ENCODE measurements around the gene TIMM21.

Gene TIMM21, protein sequence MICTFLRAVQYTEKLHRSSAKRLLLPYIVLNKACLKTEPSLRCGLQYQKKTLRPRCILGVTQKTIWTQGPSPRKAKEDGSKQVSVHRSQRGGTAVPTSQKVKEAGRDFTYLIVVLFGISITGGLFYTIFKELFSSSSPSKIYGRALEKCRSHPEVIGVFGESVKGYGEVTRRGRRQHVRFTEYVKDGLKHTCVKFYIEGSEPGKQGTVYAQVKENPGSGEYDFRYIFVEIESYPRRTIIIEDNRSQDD

DNA sequence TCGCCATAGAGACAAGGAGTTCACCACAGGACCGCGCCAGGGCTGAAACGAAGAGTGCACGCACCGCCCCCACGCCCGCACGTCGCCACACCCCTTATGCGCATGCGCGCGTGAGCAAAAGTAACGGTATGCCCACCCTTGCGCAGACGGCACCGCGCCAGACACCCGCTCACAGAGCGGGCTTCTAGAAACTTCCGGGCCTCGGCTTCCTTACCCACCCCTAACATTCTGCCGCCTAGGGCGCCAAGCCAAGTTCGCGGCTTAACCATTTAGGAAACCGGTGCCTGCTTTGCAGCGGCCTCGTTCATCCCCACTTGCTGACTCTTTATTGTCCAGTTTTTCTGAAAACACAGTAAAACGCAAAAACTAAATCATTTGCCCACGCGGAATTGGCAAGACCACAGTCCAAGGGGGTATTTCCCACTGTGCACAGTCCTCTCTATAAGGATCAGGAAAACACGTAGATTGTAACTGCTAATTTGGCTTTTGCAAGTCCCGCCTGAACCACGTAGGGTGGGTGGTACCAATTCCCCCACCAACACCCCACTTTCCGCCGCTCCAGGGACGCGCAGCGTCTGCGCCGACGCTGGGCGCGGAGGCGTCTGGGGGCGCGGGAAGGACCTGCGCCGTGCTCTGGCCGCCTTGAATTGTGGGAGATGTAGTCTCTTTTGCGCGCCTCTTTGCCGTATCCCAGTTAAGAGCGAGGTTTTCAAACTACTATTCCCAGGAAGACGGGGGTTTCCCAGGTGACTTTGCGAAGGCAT, at the start of gene TIMM21, which contains the start of gene FBXO15:
TSS of gene TIMM21 (plus strand) at position 745 of the 764 bp plus-strand sequence. CDS start 286 bp downstream, outside the sequence.
TSS of gene FBXO15 (minus strand) at position 56 of the 764 bp plus-strand sequence. CDS start at position 7, 49 bp downstream.
- DNase-seq, result peak; percentile 95 to 96

DNA sequence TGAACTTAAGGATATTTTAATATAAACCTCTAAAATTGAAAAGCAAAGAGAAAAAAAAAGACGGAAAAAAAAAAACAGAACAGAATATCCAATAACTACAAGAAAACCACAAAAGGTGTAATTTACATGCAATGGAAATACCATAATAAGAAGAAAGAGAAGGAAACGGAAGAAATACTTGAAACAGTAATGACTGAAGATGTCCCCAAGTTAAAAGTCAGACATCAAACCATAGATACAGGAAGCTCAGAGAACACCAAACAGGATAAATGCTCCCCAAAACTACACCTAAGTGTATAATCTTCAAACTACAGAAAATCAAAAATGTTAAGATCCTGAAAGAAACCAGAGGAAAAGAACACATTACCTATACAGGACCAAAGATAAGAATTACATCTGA, 39.9 kb upstream of the TIMM21 start:
- DNase-seq, result no peak

DNA sequence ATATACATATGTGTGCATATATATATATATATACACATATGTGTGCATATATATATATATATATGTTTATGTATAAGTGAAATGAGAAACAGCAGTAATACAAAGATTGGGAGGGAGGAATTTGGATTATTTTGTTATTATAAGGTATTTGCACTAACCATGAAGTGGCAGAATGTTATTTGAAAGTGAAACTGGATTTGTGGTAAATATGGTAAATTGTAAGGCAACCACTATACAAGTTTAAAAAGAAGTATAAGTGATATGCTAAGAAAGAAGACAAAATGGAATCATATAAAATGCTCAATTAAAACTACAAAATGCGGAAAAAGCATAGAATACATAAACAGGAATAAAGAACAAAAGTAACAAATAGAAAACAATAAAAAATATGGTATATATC, 38.2 kb upstream of the TIMM21 start:
- no peak for DNase-seq

DNA sequence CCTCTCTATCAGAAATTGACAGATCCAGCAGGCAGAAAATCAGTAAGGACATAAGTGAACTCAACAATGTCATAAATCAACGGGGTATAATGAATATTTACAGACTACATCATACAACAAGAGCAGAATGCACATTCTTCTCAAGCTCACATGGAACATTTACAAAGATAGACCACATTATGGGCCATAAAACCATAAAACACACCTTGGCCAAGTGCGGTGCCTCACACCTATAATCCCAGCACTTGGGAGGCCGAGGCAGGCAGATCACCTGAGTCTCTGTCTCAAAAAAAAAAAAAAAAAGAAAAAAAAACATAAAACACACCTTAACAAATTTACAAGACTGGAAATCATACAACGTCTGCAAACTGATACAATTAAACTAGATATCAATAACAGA, 37.3 kb upstream of the TIMM21 start:
- no peak for DNase-seq

DNA sequence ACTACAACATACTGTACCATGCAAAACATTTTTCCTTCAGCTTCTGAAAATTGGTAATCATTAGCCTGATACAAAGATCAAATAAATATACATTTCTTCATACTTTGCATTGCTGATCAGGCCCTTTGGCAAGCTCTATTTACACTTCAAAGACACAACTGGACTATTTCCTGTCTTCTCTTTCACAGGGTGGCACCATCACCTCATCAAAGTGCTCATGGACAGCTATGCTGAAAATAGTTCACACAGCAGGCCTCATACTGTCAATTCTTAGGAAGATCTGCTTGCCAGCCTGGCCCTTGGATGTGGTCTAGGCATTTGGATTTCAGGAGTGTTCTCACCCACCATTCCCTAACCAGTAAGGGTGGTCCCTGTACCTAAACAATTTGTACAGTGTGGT, 34.6 kb upstream of the TIMM21 start:
- DNase-seq, result no peak

DNA sequence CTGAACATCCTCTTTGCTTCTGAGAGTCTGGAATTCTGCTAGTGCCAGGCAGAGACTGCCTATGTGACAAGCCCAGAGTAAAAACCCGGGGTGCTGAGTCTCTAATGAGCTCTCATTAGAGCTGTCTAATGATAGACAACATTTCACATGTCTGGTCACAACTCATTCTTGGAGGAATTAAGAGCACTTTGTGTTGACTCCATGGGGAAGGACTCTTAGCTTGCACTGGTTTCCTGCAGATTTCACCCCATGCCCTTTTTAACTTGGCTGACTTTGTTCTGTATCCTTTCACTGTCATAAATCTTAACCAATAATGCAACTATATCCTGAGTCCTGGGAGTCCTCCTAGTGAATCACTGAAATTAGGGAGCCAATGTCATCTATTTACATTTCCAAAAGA, 34.2 kb upstream of the TIMM21 start:
- no peak for DNase-seq

DNA sequence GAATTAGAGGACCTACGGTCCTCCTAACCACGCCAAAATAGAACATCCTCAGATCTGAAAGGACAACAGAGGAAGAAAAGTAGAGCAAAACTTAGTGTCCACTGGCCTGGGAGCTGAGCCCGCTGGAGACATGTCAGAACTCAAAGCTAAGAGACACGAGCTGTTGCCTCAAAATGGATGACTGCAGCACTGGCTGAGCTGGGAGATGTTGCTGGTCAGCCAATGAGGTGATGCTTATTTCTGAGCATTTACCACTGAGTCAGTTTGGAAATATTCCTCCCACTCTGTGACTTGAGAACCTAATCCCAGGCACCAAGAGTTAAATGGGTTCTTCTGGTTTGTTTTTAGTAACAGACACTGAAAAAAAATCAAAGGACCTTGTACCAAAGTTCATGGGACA, 33.3 kb upstream of the TIMM21 start:
- no peak for DNase-seq

DNA sequence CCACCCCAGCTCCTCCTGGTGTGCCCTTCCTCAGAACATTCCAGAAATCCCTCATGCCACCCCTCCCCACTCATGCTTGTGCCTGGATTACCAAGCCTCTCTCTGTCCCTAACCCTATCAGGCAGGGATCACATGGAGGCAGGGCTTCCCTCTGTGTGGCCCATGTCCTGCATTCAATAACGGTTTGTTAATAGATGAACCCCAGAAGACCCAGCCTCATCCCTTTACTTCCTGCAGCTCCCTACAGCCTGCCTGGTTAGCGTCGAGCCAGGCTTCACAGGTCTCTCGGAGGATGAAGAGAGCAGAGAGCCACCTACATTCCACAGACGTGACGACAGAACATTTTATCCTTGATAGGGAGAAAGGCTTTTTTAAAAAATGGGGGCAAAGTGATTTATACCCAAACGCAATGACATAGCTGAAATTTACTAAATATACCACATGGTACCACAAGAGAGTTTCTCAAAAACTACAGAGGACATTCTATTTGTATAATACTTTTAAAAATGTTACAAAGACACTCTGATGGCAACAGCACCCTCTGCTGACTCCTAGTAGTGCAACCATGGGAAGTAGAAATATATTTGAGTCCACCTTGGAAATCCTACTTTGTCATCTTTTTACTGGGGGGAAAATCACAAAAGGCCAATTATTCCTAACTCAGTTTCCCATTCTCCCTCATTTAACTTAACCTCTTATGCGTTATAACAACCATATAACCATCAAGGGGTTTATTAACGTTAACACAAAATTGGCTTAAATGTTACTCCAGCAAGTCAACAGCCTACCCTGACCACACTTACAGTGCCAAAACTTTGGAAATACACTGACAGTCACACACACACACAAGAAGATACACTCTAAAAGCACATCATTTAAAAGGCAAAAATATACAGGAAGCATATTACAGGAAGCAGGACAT, 31.4 kb upstream of the TIMM21 start:
- DNase-seq, result peak; percentile 25 to 42

DNA sequence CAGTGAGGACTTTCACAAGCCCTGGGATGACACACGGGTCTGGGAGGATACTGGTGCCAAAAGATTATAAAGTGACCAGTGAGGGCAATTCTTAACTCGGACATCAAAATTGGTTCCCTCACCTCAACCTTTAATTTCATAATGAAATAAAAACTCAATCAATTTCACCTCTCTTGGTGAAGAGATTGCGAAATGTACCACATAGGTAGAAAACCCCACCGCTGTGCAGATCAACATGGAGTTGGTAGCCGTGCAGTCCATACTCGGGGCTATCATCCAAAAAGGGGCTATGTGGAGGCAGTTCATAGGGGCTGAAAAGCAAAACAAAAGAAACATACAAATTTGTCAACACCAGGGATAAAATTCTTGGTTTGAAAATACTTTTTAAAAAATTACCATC, 25.1 kb upstream of the TIMM21 start:
- no peak for DNase-seq

DNA sequence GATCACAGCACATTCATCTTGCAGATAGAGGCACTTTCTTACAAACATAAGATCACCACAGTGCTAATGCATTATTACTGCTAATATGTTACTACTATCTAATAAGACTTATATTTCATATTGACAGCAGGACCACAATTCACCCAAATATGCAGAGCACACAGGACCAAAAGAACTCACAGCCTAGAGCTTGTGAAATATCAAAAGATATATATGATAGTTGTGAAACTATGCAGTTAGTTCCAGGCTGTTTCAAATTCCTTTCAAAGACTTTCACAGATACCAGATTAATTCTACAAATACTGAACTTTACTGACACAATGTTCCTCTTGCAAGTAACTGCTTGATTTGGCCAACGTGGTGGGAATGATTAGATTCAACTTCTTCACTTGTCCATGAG, 23.7 kb upstream of the TIMM21 start:
- no peak for DNase-seq

DNA sequence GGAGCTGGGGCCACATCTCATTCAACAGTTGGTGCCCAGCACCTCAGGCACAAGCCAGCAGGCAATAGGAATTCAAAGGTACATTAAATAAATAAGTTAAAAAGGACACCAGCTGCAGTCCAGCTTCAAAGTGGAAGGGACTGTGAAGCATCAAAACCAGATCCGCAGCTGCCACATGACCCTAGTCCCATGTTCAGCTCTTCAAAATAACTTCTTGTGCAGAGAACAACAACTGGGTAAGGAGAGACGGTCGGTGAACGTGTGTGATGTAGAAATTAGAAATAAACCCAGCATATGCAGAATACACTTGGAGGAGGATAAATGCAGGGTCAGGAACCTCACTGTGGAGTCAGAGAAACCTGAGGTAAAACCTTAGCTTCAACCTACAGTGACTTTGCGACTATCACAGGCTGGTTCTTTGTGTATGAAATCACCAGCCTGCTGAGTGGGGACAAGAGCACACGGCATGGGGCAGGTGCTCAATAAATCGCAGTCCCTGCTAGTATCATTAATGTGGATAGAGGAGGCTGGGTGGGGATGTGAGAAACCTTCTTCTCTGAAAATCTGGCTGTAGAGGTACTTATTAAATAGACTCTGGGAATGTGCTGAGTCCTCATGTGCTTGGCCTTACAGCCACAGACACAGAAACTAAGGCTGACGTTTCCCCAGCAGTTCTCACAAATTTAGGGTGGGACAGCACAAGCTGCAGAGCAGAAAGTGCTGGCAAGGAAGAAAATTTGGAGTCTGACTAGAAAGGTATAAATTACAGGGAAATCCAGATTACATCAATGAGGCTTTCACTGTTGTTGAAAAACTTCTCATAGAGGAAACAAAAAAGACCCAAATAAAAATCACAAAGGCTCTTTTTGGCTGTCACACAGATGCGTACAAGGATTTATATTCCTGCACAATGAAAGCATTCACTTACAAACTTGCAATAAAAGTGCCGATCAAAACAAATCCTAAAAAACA, 21.4 kb upstream of the TIMM21 start:
- DNase-seq, result no peak

DNA sequence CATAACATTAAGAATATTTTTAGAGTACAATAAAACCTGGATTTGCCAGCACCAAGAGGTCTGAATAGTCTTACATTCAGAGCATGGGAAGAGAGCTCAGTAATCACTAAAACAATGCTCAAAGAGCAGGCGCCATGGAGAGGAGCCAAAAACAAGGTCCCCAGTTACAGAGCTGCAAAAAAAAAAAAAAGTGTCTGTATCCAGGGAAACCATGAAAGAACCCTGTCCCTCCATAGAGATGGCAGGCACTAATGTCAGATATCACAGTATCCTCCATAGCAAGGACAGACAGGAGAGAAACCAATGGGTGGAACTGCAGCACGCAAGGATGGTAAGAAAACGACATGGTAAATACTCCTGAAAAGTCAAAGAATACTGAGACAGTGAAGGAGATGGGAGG, 20.2 kb upstream of the TIMM21 start:
- no peak for DNase-seq

DNA sequence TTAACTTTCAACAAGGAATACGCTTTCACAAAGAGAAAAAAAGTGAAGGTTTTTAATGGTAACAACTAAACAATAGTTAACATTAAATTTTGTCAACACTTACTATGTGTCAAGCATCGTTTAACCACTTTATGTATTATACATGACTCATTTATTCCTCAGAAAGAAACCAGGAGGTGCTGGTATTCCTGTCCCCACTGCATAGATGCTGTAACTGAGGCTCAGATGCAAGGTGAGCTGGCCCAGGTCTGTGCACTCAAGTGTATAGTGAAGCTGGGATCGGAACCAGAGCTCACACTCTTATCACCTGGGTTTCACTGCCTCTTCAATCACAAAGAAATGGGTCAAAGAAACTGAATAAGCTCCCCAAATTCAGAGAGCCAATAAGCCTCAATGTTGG, 17.2 kb upstream of the TIMM21 start:
- DNase-seq, result no peak

DNA sequence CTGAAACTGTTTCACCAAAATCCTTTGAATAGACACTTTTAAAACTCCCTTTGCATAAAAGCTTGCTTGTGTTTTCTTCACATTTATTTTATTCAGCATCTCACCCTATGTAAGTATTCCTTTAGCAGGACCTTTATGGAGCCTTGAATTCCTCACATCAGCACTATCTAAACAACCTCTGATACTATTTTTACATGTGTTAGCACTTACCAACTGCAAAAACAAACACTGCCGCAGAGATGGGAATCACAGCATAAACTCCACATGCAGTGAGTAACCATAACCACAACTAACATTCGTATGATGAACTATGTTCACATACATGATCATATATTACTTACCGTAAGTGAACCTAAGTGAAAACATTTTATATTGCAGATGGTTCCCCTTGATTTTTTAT, 16.1 kb upstream of the TIMM21 start:
- DNase-seq, result no peak

DNA sequence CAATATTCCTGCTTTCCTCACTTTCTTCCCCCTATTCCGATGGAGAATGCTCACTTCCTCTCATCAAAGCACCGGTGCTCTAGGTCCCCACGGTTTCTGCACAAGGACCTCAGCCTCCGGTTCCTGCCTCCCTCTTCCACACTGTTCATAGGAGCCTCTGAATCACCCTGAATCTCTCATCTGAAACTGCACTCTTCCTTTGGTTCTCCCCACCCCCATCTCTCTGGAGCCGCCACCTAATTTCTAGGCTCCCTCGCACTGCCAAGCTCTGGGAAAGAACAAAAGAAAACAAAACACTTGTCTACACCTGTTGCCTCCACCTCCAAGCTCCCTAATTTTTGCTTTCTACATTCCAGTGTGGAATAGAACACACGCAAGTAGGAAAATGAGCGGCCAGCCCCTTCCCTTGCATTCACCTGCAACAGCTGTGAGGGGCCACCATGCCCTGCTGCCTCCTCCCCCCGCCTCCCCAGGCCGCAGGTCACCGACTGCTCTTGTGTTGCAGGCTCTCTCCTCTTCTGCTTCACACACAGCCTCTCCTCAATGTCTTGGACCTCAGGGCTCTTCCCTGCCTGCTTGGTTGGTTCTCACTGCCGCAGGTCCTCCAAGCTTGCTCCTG, 10.3 kb upstream of the TIMM21 start:
- DNase-seq, result no peak

DNA sequence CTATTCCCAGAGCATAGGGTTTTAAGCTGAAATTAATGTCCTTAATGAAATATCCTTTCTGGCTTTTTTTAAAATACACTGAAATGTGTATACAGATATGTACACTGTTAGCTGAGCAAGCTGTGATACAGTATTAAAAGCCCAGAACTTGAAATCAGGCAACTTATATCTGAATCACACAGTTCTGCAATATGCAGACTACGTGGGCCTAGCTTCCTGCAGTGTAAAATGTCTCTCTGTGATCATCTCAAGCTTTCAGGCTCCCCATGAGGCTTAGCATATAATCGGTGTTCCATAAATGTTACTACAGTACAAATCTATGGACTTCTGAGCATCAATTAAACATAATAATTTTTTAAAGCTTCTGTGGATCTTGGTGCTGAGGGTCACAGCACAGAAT, 8.9 kb upstream of the TIMM21 start:
- DNase-seq, result no peak

DNA sequence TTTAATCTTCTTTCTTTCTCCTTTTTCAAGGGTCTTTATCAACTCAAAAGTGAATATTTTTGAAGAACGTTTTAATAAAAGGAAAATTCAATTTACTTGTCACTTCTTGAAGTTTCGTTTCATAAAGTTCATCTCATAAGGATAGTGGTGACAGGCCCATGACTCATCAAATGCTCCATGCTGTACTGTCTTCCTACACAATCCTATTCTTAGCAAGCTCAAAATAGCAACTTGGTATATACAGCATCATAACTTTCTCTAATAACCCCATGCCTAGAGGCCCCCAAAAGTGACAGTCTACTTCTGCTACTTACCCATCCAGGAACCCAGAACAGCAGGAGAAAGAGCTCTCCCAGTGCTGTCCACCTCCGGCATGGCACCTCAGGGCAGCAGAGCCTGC, 8.4 kb upstream of the TIMM21 start:
- no peak for DNase-seq

DNA sequence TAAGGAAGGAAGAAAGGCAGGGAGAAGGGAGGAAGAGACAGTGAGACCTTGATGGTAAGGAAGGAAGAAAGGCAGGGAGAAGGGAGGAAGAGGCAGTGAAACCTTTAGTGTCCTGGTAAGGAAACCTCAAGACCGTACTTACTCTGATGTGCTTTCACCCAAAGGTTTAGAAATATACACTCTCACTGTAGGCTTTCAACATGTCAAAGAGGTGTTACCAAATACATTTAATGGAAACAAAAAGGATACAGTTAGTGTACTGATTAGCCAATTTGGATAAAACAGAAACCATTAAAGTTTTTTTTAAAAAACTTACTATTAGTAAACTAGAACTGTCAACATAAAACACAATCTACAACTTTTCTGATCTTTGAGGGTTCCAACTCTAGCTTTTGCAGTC, 7.7 kb upstream of the TIMM21 start:
- no peak for DNase-seq

DNA sequence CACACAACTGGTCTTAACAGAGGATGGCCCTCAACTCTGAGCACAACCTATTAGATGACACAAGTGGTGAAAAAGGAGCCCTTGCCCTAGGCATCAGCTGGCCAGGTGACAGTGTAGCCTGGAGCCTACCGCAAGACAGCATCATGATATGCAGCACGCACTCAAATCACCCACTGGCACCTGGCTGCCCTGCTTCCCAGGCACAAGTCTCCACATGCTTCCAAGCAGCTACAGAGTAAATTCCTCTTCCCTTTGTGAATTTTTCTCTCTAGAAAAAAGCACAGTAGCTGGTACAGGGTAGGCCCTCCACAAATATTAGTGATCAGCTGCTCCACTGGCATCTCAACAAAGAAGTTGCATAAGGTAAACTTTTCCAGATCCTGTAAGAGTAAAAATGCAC, 6.7 kb upstream of the TIMM21 start:
- DNase-seq, result no peak

DNA sequence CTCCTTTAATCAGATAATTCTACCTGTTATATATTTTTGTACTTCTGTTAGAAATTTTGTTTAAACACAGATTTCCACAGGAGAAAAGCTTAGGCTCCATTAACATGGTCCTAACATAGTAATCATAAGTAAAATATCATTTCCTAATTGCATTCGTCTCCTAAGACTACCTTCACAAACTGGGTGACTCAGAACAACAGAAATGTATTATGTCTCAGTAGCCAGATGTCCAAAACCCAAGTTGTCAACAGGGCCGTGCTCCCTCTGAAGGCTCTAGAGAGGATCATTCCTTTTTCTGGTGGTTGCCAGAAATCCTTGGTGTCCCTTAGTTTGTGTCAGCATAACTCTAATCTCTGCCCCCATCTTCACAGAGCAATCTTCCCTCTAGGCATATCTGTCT, 6.1 kb upstream of the TIMM21 start:
- DNase-seq, result no peak

DNA sequence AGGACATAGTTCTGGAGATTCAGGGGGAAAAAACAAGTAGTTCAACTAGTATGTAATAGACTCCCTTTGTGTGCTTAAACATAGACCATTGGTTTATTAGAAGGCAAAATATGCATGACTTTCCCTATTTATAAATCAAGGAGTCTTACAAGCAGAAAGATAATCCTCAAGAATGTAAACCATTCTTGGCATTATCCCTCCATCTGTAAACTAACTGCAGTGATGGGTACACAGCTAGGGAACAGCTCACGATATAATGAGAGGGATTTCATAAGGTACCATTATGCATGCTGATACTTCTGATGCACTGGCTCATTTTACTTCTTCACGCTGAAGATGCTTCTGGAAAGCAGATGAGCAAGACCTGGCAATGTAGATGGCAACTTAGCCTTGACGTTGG, 1.6 kb upstream of the TIMM21 start:
- DNase-seq, result no peak

DNA sequence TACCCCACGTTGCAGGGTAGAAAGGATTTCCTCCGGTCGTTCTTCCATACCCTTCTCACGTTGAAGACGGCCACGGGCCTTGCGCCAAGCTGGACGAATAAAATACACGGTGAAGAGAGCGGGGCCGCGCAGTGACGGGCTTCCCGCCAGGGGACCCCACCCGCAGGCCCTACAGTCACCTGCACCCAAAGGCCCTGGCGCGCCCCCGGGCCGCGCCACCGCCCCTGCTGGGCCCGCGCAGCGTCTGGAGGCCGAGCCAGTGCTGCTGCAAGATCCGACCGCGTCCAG, 888 bp upstream of the TIMM21 start:
- no peak for DNase-seq

All from AML-193 (cell line).